GM12891 (cell line): ENCODE measurements around the gene SORBS1.

Experiments used
- DNase-seq: peaks from one replicate; pipeline ENCODE4 v3.0.0; 2011; ENCODE audit warnings: low spot score; ENCODE audit not compliant: insufficient read length
- FAIRE-seq: peaks from 2 replicates; lab custom pipeline; 2011; peaks lifted over from hg19 to GRCh38; lab: Jason Lieb, UNC
- PAX5 ChIP-seq: IDR thresholded peaks from 2 replicates; pipeline ENCODE4 v1.6.1; 2011; ENCODE audit warnings: low read length, moderate library complexity, mild to moderate bottlenecking; ENCODE audit not compliant: insufficient read depth, severe bottlenecking
- POLR2A ChIP-seq: IDR thresholded peaks from 2 replicates; pipeline ENCODE4 v1.6.1; 2011; ENCODE audit warnings: low read depth, low read length, control low read depth
- POLR2AphosphoS5 ChIP-seq: IDR thresholded peaks from 2 replicates; pipeline ENCODE4 v1.6.1; 2011; ENCODE audit warnings: low read depth, low read length, control low read depth
- POU2F2 ChIP-seq: IDR thresholded peaks from 2 replicates; pipeline ENCODE4 v1.6.1; 2011; ENCODE audit warnings: low read depth, mild to moderate bottlenecking, control low read depth, low read length, moderate library complexity
- SPI1 ChIP-seq: IDR thresholded peaks from 2 replicates; pipeline ENCODE4 v1.6.1; 2011; ENCODE audit warnings: low read depth, low read length, control low read depth
- TAF1 ChIP-seq: IDR thresholded peaks from 2 replicates; pipeline ENCODE4 v1.6.1; 2011; ENCODE audit warnings: low read depth, low read length, control low read depth

Gene SORBS1

DNA sequence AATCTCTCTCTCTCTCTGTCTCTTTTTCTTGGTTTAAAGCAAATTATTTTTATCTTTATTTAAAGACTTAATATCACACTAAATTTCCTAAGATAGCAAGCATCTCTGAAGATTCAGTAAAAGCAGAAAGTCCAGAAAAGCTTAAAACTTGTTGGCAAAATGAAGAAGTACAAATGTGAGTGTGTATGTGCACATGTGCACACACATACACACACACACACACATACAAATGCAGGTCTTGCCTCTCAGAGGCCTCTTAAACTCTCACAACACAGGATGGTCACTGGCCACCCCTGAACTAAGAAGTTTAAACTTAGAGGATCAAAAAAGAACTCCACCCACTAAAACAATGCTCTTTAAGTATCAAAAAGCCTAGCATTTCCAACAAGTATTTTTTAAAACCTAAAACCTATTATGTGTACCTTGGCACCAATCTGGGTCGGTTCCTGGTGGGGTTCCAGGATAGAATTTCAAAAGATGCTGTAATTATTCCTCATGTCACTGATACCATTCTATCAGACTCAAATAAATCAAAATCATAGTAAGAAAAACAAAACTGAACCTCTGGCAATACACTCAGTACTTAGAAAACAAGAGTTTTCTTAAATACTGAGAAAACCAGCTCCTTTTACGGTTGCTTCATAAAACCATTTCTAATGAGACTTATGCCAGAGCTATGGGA, 55.0 kb downstream of the SORBS1 start:
- no peak for FAIRE-seq
- TF ChIP-seq SPI1 (no peak), POU2F2 (no peak), POLR2AphosphoS5 (no peak), PAX5 (no peak)
- DNase-seq: no peak

DNA sequence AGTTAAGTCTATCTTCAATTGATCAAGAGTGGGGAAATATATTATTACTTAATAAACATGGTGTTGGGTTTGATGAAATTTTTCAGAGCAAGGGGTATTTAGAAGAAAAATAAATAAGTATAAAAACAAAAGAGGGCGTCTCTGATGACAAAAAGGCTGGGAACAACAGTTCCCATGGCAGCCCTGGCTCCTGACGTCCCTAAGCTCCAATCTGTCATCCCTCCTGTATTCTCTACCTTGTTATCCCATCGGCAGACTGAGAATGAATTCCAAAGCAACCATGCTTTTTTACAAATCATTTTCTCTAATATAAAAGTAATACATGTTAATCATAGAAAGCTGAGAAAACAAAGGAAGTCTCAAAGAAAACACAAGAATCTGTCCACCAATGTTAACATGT, 55.5 kb downstream of the SORBS1 start:
- DNase-seq (no peak), FAIRE-seq (no peak)
- no peak for TF ChIP-seq POLR2AphosphoS5
- no peak for TF ChIP-seq TAF1
- no peak for TF ChIP-seq POU2F2
- TF ChIP-seq PAX5: no peak
- TF ChIP-seq SPI1: no peak
- TF ChIP-seq POLR2A: no peak

DNA sequence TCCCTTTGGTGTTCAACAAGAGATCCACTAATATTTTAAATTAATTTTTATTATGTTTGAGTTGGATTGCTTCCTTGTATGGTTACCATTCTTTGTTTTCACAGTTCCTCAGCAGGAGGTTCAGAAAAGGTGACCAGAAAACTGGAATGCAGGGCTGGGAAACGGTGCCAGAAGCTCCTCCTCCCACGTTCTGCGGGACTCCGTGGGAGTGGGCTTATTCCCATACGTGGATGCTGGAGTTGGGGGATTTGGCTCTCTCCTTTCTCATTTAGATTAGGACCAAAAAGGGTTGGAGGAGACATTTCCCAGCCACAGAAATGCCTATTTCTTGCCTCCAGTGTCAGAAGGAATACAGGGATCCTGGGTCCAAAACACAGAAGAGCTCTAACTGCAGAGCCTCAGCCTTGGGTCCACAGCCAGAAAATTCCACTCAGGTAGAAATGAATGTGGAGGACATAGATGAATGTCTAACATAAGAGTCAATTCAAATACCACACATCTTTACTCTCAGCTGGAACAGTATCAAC, 56.0 kb downstream of the SORBS1 start:
- TF ChIP-seq POLR2AphosphoS5 (no peak), SPI1 (no peak), PAX5 (no peak)
- no peak for FAIRE-seq
- DNase-seq: no peak

DNA sequence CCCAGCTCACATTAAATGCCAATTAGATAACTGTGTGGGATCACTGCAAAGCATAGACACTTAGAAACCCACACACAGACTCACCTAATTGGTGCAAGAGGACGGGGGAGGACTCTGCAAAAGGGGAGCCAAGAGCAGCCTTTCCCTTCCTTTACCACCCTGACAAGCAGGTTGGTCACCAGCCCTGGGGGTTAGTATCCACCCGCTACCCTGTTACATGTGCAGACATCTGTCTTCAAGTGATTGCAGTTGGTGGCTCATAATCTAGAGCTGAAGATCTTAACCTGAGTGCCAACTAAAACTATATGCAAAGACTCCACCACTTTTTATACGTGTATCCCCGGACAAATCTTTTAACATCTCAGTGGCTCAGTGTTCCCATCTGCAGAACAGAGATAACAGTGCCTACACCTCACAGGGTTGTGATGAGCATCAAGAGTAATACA, 56.9 kb downstream of the SORBS1 start:
- no peak for DNase-seq
- TF ChIP-seq SPI1 (no peak), POLR2AphosphoS5 (no peak), POU2F2 (no peak), TAF1 (no peak), PAX5 (no peak), POLR2A (no peak)
- FAIRE-seq: no peak

GRCh38 chr10:95503526-95503925, 57.6 kb downstream of the SORBS1 start:
- no peak for TF ChIP-seq TAF1
- no peak for TF ChIP-seq POLR2AphosphoS5
- TF ChIP-seq SPI1: no peak
- no peak for TF ChIP-seq POLR2A
- no peak for TF ChIP-seq PAX5
- TF ChIP-seq POU2F2: no peak
- FAIRE-seq: no peak
- no peak for DNase-seq

DNA sequence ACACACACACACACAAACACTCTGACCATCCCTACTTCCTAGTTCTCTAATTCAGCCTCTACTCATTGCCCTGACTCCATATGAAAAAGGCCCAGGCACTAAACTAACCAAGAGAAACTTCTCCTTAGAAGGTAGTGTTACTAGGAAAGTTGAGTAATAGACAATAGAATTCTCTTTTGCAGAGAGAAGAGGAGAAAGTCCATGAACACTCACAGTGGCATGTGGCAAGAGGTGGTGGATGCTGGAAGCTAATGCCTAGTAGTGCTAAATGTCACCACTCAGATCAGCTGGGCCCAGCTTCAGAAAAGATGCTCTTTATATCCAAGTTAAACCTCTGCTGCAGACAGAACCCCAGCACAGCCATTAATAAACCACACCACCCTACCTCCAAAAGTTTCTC, 58.2 kb downstream of the SORBS1 start:
- no peak for FAIRE-seq
- DNase-seq: no peak
- no peak for TF ChIP-seq PAX5
- TF ChIP-seq POU2F2: no peak
- no peak for TF ChIP-seq POLR2A
- TF ChIP-seq SPI1: no peak
- TF ChIP-seq POLR2AphosphoS5: no peak
- no peak for TF ChIP-seq TAF1

GRCh38 chr10:95502377-95502776, 58.8 kb downstream of the SORBS1 start:
- TF ChIP-seq POLR2AphosphoS5 (no peak), TAF1 (no peak), POLR2A (no peak), SPI1 (no peak), POU2F2 (no peak), PAX5 (no peak)
- no peak for FAIRE-seq

DNA sequence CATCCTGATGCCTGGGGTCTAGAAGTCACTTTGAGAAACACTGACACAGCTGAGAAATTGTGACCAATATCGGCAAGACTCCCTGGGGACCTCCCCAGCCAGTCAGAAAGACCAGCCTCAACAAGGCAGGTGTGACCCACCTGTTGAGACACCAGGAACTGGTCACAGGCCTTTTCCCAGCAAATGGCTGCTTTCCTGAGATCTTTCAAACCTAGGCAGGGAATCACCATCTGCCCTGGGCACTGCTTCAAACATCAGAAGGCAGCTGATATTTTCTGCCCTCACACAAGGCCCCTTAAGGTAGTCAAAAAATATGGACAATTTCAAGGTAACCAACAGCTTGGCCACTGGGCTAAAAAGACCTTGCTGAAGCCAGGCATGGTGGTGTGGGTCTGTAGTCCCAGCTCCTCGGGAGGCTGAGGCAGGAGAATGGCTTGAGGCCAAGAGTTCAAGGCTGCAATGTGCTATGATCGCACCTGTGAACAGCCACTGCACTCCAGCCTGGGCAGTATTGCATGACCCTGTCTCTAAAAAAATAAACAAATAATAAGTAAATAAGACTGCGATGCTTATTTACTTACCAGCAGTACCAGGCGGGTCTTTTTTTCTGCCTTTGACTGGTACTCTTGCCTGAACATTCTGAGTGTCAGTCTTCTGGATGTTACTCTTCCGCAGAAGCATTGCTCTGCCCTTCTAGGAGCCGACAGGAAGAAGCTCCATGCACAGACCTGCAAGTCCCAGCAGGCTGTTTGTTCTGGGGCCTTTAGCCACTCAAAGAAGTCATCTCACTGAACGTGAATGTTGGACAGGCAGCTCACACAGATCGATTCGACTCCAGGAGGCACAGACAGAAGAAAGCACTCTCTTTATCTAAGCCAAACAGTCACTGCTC, 59.7 kb downstream of the SORBS1 start:
- TF ChIP-seq POU2F2: no peak
- no peak for TF ChIP-seq POLR2AphosphoS5
- no peak for TF ChIP-seq TAF1
- no peak for TF ChIP-seq POLR2A
- TF ChIP-seq SPI1: no peak
- TF ChIP-seq PAX5: no peak
- no peak for FAIRE-seq
- no peak for DNase-seq

More at GRCh38 chr10:95502377-95502776, 58.8 kb downstream of the SORBS1 start:
- DNase-seq: no peak

DNA sequence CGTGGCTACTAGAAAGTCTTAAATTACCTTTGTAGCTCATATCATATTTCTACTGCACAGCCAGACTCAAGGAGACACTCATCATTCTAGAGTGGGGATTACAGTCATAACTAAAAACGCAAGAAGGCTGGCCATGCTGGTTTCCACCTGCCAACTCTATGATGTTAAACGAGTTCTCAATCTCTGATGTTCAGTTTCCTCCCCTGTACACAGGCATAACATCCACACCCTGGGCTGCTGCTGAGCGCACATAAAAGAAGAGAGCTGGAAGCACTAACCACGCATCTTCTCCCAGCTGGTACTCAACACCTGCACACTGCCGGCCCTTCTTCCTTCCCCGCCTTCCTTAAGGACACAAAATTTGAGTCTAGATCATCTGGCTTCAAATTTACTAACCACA, 60.5 kb downstream of the SORBS1 start:
- no peak for FAIRE-seq
- DNase-seq: no peak
- TF ChIP-seq POLR2AphosphoS5 (no peak), PAX5 (no peak), TAF1 (no peak), POU2F2 (no peak), POLR2A (no peak), SPI1 (no peak)
